Measurements from ENCODE around the gene IER2.

DNA sequence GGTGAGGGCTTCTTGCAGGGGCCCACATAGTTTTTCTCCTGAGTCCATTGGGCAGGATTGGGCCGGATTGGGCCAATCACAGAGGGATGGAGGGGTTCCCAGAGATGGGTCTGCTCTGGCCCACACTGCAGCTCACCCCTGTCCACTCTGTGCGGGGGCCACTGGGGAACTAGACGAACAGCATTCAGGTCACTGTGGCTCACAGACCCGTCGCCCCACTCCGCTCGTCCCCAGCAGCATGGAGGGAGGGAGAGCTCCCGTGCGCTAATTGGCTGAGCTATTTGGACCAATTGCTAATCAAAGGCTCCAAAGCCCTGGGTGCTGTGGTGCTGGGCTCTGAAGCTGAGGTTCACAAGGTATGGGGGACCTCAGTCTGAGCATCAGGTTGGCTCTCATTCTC is 20.8 kb upstream of the IER2 start:
- TF ChIP-seq, protein P1, sequence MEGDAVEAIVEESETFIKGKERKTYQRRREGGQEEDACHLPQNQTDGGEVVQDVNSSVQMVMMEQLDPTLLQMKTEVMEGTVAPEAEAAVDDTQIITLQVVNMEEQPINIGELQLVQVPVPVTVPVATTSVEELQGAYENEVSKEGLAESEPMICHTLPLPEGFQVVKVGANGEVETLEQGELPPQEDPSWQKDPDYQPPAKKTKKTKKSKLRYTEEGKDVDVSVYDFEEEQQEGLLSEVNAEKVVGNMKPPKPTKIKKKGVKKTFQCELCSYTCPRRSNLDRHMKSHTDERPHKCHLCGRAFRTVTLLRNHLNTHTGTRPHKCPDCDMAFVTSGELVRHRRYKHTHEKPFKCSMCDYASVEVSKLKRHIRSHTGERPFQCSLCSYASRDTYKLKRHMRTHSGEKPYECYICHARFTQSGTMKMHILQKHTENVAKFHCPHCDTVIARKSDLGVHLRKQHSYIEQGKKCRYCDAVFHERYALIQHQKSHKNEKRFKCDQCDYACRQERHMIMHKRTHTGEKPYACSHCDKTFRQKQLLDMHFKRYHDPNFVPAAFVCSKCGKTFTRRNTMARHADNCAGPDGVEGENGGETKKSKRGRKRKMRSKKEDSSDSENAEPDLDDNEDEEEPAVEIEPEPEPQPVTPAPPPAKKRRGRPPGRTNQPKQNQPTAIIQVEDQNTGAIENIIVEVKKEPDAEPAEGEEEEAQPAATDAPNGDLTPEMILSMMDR (IDR thresholded peaks at IDR 0.05), result no peak
- no peak for TF ChIP-seq POLR2A (IDR thresholded peaks at IDR 0.05)
- TF ChIP-seq POLR2AphosphoS5 (IDR thresholded peaks at IDR 0.05), result no peak
